ENCODE data around the gene HIBADH. TPM values are rescaled to one million over a fixed set of nuclear protein-coding genes. Genes with fewer than 3 reads are reported as not detected.

Gene HIBADH
- total and polyA plus RNA-seq, 9 of the 15 experiments (the other 6 are each of a cell fraction or from before 2014, with no cell fraction given) = 10.7 to 67.8 (median 36.9) TPM

- Histone ChIP-seq H3K27me3 (ENCODE audit: control insufficient read depth in 2 of 2, insufficient read depth in 2 of 2, low read length in 2 of 2) (no peaks in the 10 kb centered on the region), H3K79me2 (ENCODE audit: control insufficient read depth, insufficient read depth, low read length) (no peaks in the 10 kb centered on the region), H3K4me2 (ENCODE audit: insufficient read depth, low read length) (no peak overlapping the region), H4K20me1 (replicated peaks; ENCODE audit: control insufficient read depth, insufficient read depth, low read length) (no peaks in the 10 kb centered on the region), H3K27ac (ENCODE audit: extremely low read depth, low read depth, low read length) (no peak overlapping the region), H3K36me3 (ENCODE audit: control insufficient read depth, insufficient read depth, low read length) (no peaks in the 10 kb centered on the region), H3K4me1 (replicated peaks in 1 of 2; ENCODE audit: control insufficient read depth in 2 of 2, insufficient read depth in 2 of 2, low read length in 2 of 2) (no peaks in the 10 kb centered on the region), H3K4me3 (no peak overlapping the region), H3K9me1 (ENCODE audit: control insufficient read depth, insufficient read depth, low read length) (no peaks in the 10 kb centered on the region), H3K9ac (ENCODE audit: insufficient read depth in 1 of 2, low read depth in 2 of 2, low read length in 2 of 2) (no peak overlapping the region), H3K9me3 (replicated peaks; ENCODE audit: control insufficient read depth, insufficient read depth, low read depth, low read length) (no peaks in the 10 kb centered on the region), H2AFZ (ENCODE audit: low read depth, low read length) (no peak overlapping the region)
- intact Hi-C loops (cut with micrococcal nuclease) (no loop called here), in situ Hi-C loops (cut with MboI) (no loop called here)
- 100% methylated on average over 1 of the region's 2 CpGs for WGBS (ENCODE audit: insufficient coverage, low coverage, missing lambda C conversion rate)
- DNase-seq (ENCODE audit: extremely low read depth in 1 of 4, low spot score in 3 of 4) = no peak
- ChIA-PET CTCF (ENCODE audit: low intra/inter-chr PET ratio) (no interaction called here), POLR2A (interaction anchor here (1.7 kb wide), 1 partner anchor 9 kb away, joined by 3 read pairs; no protein-coding TSS in a partner anchor)
- no peak for TF ChIP-seq PHB (CRISPR knock-in tag; IDR thresholded peaks at IDR 0.05)
- no peak for TF ChIP-seq ZNF12 (CRISPR knock-in tag; IDR thresholded peaks at IDR 0.05)
- TF ChIP-seq SMAD1 (IDR thresholded peaks at IDR 0.05; ENCODE audit: low read depth, low read length, partially characterized antibody) = no peak
- no peak for TF ChIP-seq UBTF (IDR thresholded peaks at IDR 0.05; ENCODE audit: borderline replicate concordance in 1 of 2, low read depth in 2 of 2, low read length in 2 of 2)
- TF ChIP-seq MIER1 (IDR thresholded peaks at IDR 0.05; ENCODE audit: low read depth) = no peak
- no TSS peak for BruUV-seq (replicated peaks)
- no peak for ATAC-seq
- FAIRE-seq = no peak
Measured at GRCh38 chr7:27549606-27550005, 113.1 kb downstream of the HIBADH start.
